ENCODE measurements around the gene HMBS.

Gene HMBS

GRCh38 chr11:119110439-119110838, 25.8 kb downstream of the HMBS start:
- no peak overlapping the region for H3K9ac ChIP-seq (ENCODE audit: insufficient read length, low read depth)
- no peak for DNase-seq (ENCODE audit: low read depth, low spot score)
- H3K4me1 ChIP-seq (ENCODE audit: insufficient read depth, insufficient read length): peaks cover 5% of the 10 kb centered on the region
- H3K27me3 ChIP-seq (ENCODE audit: insufficient read depth, insufficient read length): peaks cover 17% of the 10 kb centered on the region
- peaks cover 28% of the 10 kb centered on the region for H3K36me3 ChIP-seq (ENCODE audit: insufficient read depth, insufficient read length, low read length)
- H3K9me3 ChIP-seq (ENCODE audit: insufficient read depth, low read length): no peaks in the 10 kb centered on the region
- TF ChIP-seq YY1 (IDR thresholded peaks at IDR 0.05; ENCODE audit: insufficient read depth, insufficient read length): no peak
- no peak for TF ChIP-seq ZNF274 (IDR thresholded peaks at IDR 0.05; ENCODE audit: low read depth, low read length)
- TF ChIP-seq SUZ12 (IDR thresholded peaks at IDR 0.05; ENCODE audit: extremely low read depth, insufficient read depth, insufficient read length): no peak
- H3K4me3 ChIP-seq (ENCODE audit: insufficient read length, low read depth): no peak overlapping the region

GRCh38 chr11:119111361-119111925, 26.8 kb downstream of the HMBS start:
- Histone ChIP-seq H3K4me1 (ENCODE audit: insufficient read depth, insufficient read length) (peaks cover 5% of the 10 kb centered on the region), H3K9ac (ENCODE audit: insufficient read length, low read depth) (no peak overlapping the region), H3K9me3 (ENCODE audit: insufficient read depth, low read length) (no peaks in the 10 kb centered on the region), H3K27me3 (ENCODE audit: insufficient read depth, insufficient read length) (peaks cover 17% of the 10 kb centered on the region), H3K4me3 (ENCODE audit: insufficient read length, low read depth) (no peak overlapping the region), H3K36me3 (ENCODE audit: insufficient read depth, insufficient read length, low read length) (peaks cover 32% of the 10 kb centered on the region)
- no peak for TF ChIP-seq ZNF274 (IDR thresholded peaks at IDR 0.05; ENCODE audit: low read depth, low read length)
- no peak for TF ChIP-seq SUZ12 (IDR thresholded peaks at IDR 0.05; ENCODE audit: extremely low read depth, insufficient read depth, insufficient read length)
- no peak for DNase-seq (ENCODE audit: low read depth, low spot score)

GRCh38 chr11:119112314-119113020, 27.8 kb downstream of the HMBS start:
- peaks cover 5% of the 10 kb centered on the region for H3K4me1 ChIP-seq (ENCODE audit: insufficient read depth, insufficient read length)
- H3K36me3 ChIP-seq (ENCODE audit: insufficient read depth, insufficient read length, low read length): peaks cover 32% of the 10 kb centered on the region
- no peak for DNase-seq (ENCODE audit: low read depth, low spot score)
- no peaks in the 10 kb centered on the region for H3K9me3 ChIP-seq (ENCODE audit: insufficient read depth, low read length)
- H3K4me3 ChIP-seq (ENCODE audit: insufficient read length, low read depth): no peak overlapping the region
- H3K27me3 ChIP-seq (ENCODE audit: insufficient read depth, insufficient read length): peaks cover 17% of the 10 kb centered on the region
- TF ChIP-seq ZNF274 (IDR thresholded peaks at IDR 0.05; ENCODE audit: low read depth, low read length): no peak
- no peak for TF ChIP-seq SUZ12 (IDR thresholded peaks at IDR 0.05; ENCODE audit: extremely low read depth, insufficient read depth, insufficient read length)
- TF ChIP-seq YY1 (IDR thresholded peaks at IDR 0.05; ENCODE audit: insufficient read depth, insufficient read length): no peak
- no peak overlapping the region for H3K9ac ChIP-seq (ENCODE audit: insufficient read length, low read depth)

- no peak for DNase-seq (ENCODE audit: low read depth, low spot score)
These were observed 29.0 kb downstream of the HMBS start for GRCh38 chr11:119113716-119114115.

GRCh38 chr11:119114351-119114750, 29.7 kb downstream of the HMBS start:
- Histone ChIP-seq H3K27me3 (ENCODE audit: insufficient read depth, insufficient read length) (no peaks in the 10 kb centered on the region), H3K9ac (ENCODE audit: insufficient read length, low read depth) (no peak overlapping the region), H3K9me3 (ENCODE audit: insufficient read depth, low read length) (no peaks in the 10 kb centered on the region), H3K36me3 (ENCODE audit: insufficient read depth, insufficient read length, low read length) (peaks cover 32% of the 10 kb centered on the region), H3K4me3 (ENCODE audit: insufficient read length, low read depth) (no peak overlapping the region), H3K4me1 (ENCODE audit: insufficient read depth, insufficient read length) (no peaks in the 10 kb centered on the region)
- no peak for DNase-seq (ENCODE audit: low read depth, low spot score)
- no peak for TF ChIP-seq ZNF274 (IDR thresholded peaks at IDR 0.05; ENCODE audit: low read depth, low read length)
- no peak for TF ChIP-seq YY1 (IDR thresholded peaks at IDR 0.05; ENCODE audit: insufficient read depth, insufficient read length)
- TF ChIP-seq SUZ12 (IDR thresholded peaks at IDR 0.05; ENCODE audit: extremely low read depth, insufficient read depth, insufficient read length): no peak

More at GRCh38 chr11:119113716-119114115, 29.0 kb downstream of the HMBS start:
- no peak overlapping the region for H3K4me3 ChIP-seq (ENCODE audit: insufficient read length, low read depth)
- no peak overlapping the region for H3K9ac ChIP-seq (ENCODE audit: insufficient read length, low read depth)
- H3K27me3 ChIP-seq (ENCODE audit: insufficient read depth, insufficient read length): peaks cover 4% of the 10 kb centered on the region
- TF ChIP-seq ZNF274 (IDR thresholded peaks at IDR 0.05; ENCODE audit: low read depth, low read length): no peak
- no peak for TF ChIP-seq YY1 (IDR thresholded peaks at IDR 0.05; ENCODE audit: insufficient read depth, insufficient read length)
- TF ChIP-seq SUZ12 (IDR thresholded peaks at IDR 0.05; ENCODE audit: extremely low read depth, insufficient read depth, insufficient read length): no peak
- peaks cover 32% of the 10 kb centered on the region for H3K36me3 ChIP-seq (ENCODE audit: insufficient read depth, insufficient read length, low read length)
- H3K4me1 ChIP-seq (ENCODE audit: insufficient read depth, insufficient read length): no peaks in the 10 kb centered on the region
- no peaks in the 10 kb centered on the region for H3K9me3 ChIP-seq (ENCODE audit: insufficient read depth, low read length)

- peaks cover 29% of the 10 kb centered on the region for H3K36me3 ChIP-seq (ENCODE audit: insufficient read depth, insufficient read length, low read length)
These were observed 31.0 kb downstream of the HMBS start for GRCh38 chr11:119115484-119116234.

GRCh38 chr11:119116235-119116594, 31.5 kb downstream of the HMBS start:
- H3K9me3 ChIP-seq (ENCODE audit: insufficient read depth, low read length): no peaks in the 10 kb centered on the region
- no peak overlapping the region for H3K9ac ChIP-seq (ENCODE audit: insufficient read length, low read depth)
- no peak for DNase-seq (ENCODE audit: low read depth, low spot score)
- no peaks in the 10 kb centered on the region for H3K4me1 ChIP-seq (ENCODE audit: insufficient read depth, insufficient read length)
- H3K27me3 ChIP-seq (ENCODE audit: insufficient read depth, insufficient read length): no peaks in the 10 kb centered on the region
- peaks cover 24% of the 10 kb centered on the region for H3K36me3 ChIP-seq (ENCODE audit: insufficient read depth, insufficient read length, low read length)
- no peak overlapping the region for H3K4me3 ChIP-seq (ENCODE audit: insufficient read length, low read depth)
- no peak for TF ChIP-seq ZNF274 (IDR thresholded peaks at IDR 0.05; ENCODE audit: low read depth, low read length)
- no peak for TF ChIP-seq YY1 (IDR thresholded peaks at IDR 0.05; ENCODE audit: insufficient read depth, insufficient read length)
- TF ChIP-seq SUZ12 (IDR thresholded peaks at IDR 0.05; ENCODE audit: extremely low read depth, insufficient read depth, insufficient read length): no peak

More at GRCh38 chr11:119115484-119116234, 31.0 kb downstream of the HMBS start:
- Histone ChIP-seq H3K4me3 (ENCODE audit: insufficient read length, low read depth) (no peak overlapping the region), H3K4me1 (ENCODE audit: insufficient read depth, insufficient read length) (no peaks in the 10 kb centered on the region), H3K9ac (ENCODE audit: insufficient read length, low read depth) (no peak overlapping the region), H3K27me3 (ENCODE audit: insufficient read depth, insufficient read length) (no peaks in the 10 kb centered on the region), H3K9me3 (ENCODE audit: insufficient read depth, low read length) (no peaks in the 10 kb centered on the region)
- no peak for TF ChIP-seq YY1 (IDR thresholded peaks at IDR 0.05; ENCODE audit: insufficient read depth, insufficient read length)
- TF ChIP-seq SUZ12 (IDR thresholded peaks at IDR 0.05; ENCODE audit: extremely low read depth, insufficient read depth, insufficient read length): no peak
- TF ChIP-seq ZNF274 (IDR thresholded peaks at IDR 0.05; ENCODE audit: low read depth, low read length): no peak
- DNase-seq (ENCODE audit: low read depth, low spot score): no peak
